ENCODE results near the gene HOXA9.

DNA sequence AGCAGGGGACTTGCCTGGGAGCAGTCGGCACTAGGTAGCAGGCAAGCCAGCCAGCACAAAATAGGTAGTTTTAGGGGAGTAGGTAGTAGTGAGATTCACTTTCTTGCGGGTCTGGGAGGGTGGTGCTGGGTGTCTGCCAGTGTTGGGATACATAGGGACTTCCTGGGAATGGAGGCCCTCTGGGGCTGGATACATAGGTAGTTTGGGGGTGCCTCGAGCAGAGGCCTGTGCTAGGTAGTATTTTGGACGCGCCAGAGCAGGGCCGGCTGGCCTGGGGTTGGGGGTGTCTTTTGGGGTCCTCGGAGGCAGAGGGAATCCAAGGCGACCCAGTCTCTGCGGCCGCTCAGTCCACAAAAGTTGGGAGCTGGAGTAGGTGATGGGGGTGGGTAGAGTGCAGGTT is 11.0 kb downstream of the HOXA9 start:
- TF ChIP-seq, protein P1, sequence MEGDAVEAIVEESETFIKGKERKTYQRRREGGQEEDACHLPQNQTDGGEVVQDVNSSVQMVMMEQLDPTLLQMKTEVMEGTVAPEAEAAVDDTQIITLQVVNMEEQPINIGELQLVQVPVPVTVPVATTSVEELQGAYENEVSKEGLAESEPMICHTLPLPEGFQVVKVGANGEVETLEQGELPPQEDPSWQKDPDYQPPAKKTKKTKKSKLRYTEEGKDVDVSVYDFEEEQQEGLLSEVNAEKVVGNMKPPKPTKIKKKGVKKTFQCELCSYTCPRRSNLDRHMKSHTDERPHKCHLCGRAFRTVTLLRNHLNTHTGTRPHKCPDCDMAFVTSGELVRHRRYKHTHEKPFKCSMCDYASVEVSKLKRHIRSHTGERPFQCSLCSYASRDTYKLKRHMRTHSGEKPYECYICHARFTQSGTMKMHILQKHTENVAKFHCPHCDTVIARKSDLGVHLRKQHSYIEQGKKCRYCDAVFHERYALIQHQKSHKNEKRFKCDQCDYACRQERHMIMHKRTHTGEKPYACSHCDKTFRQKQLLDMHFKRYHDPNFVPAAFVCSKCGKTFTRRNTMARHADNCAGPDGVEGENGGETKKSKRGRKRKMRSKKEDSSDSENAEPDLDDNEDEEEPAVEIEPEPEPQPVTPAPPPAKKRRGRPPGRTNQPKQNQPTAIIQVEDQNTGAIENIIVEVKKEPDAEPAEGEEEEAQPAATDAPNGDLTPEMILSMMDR (conservative IDR thresholded peaks at IDR 0.05 in 1 of 2, IDR thresholded peaks at IDR 0.05 in 1 of 2; ENCODE audit: extremely low read depth in 1 of 2, insufficient read depth in 1 of 2, low read depth in 1 of 2, low read length in 2 of 2) = no peak
- TF ChIP-seq EZH2 (IDR thresholded peaks at IDR 0.05; ENCODE audit: borderline replicate concordance, low read length) = no peak

Data from mammary epithelial cell (primary cell).